ENCODE results near the gene EDARADD. TPM values are rescaled to one million over a fixed set of nuclear protein-coding genes. Genes with fewer than 3 reads are reported as not detected.

Gene EDARADD
- total RNA-seq, 1 donor from 2014 or later = 0.59 TPM

DNA sequence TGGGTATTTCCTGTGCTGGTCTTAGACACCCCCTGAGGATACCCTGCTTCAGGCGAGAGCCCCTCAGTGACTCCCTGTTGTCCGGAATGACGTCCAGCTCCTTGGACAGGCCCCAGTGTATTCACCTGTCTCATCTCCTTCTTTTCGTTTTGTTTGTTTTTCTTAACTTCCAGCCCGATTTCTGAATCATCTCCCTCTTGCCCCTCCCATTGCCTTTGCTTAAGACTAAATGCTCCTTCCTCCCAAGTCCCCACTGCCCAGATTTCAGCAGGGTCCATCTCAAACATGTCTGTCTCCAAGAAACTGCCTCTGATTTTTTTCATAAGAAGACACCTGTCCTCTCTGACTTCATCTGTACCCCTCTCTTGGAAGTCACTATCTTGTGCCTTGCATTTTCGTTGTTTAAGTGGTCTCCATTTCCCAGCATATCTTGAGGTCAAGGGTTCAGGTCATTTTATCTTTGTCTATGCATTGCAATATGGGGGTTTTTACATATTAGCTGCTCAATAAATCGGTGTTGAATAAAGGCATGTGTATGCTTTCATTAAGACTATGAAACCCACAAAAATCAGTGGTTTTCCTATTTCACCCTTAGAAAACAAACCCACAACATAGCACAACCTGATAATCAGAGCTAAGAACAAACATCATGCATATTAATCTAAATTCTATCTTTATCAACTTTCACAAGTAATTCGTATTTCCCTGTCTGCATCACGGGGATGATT, 71.3 kb downstream of the EDARADD start:
- H3K4me3 Mint-ChIP-seq (ENCODE audit: unreplicated experiment) = no peak overlapping the region
- H3K4me1 Mint-ChIP-seq (ENCODE audit: unreplicated experiment) = peaks cover 2% of the 10 kb centered on the region
- no peak overlapping the region for H3K27ac Mint-ChIP-seq (ENCODE audit: unreplicated experiment)

DNA sequence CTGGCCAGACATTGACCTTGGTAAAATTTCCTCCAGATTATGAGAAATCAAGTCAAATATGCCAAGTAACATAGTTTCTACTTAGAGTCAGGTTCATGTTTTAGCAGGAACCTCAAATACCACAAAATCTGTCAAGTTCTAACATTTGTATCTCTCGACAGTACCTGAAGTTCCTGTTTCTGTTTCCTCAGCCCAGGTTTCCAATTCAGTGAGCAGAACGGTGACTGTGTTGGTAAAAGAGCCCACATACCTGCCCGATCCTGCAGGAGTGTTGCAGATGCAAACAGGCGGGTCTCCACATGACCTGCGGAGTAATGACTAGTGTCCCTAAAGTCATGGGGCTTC, 71.8 kb downstream of the EDARADD start:
- no peak overlapping the region for H3K27ac Mint-ChIP-seq (ENCODE audit: unreplicated experiment)
- H3K4me3 Mint-ChIP-seq (ENCODE audit: unreplicated experiment) = no peak overlapping the region
- peaks cover 2% of the 10 kb centered on the region for H3K4me1 Mint-ChIP-seq (ENCODE audit: unreplicated experiment)
- no peaks in the 10 kb centered on the region for H3K36me3 Mint-ChIP-seq (ENCODE audit: unreplicated experiment)
- TF ChIP-seq, protein P1, sequence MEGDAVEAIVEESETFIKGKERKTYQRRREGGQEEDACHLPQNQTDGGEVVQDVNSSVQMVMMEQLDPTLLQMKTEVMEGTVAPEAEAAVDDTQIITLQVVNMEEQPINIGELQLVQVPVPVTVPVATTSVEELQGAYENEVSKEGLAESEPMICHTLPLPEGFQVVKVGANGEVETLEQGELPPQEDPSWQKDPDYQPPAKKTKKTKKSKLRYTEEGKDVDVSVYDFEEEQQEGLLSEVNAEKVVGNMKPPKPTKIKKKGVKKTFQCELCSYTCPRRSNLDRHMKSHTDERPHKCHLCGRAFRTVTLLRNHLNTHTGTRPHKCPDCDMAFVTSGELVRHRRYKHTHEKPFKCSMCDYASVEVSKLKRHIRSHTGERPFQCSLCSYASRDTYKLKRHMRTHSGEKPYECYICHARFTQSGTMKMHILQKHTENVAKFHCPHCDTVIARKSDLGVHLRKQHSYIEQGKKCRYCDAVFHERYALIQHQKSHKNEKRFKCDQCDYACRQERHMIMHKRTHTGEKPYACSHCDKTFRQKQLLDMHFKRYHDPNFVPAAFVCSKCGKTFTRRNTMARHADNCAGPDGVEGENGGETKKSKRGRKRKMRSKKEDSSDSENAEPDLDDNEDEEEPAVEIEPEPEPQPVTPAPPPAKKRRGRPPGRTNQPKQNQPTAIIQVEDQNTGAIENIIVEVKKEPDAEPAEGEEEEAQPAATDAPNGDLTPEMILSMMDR (IDR thresholded peaks at IDR 0.05) = no peak
- DNase-seq (ENCODE audit: extremely low spot score, unreplicated experiment) = no peak
- no peaks in the 10 kb centered on the region for H3K9me3 Mint-ChIP-seq (ENCODE audit: unreplicated experiment)
- peaks cover 1% of the 10 kb centered on the region for H3K27me3 Mint-ChIP-seq (ENCODE audit: unreplicated experiment)

More for the DNA sequence above, 71.3 kb downstream of the EDARADD start:
- TF ChIP-seq, protein P1 (IDR thresholded peaks at IDR 0.05) = no peak
- Mint-ChIP-seq H3K36me3 (ENCODE audit: unreplicated experiment) (no peaks in the 10 kb centered on the region), H3K9me3 (ENCODE audit: unreplicated experiment) (no peaks in the 10 kb centered on the region), H3K27me3 (ENCODE audit: unreplicated experiment) (no peaks in the 10 kb centered on the region)
- no peak for DNase-seq (ENCODE audit: extremely low spot score, unreplicated experiment)

DNA sequence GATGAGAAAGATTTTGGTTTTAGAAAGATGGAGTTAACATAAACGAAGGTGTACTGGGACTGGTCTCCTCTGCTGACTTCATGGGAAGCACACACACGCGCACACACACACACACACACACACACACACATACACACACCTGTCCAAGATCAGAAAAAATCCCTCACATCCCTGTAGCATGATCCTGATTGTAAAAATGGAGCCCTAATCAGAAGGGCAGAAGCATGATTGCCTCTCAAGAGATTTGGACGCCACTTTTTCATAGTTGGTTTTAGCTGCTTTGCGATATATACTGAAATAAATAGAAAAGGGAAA, 73.2 kb downstream of the EDARADD start:
- H3K4me3 Mint-ChIP-seq (ENCODE audit: unreplicated experiment) = no peak overlapping the region
- no peaks in the 10 kb centered on the region for H3K9me3 Mint-ChIP-seq (ENCODE audit: unreplicated experiment)
- H3K27ac Mint-ChIP-seq (ENCODE audit: unreplicated experiment) = no peak overlapping the region
- H3K4me1 Mint-ChIP-seq (ENCODE audit: unreplicated experiment) = peaks cover 2% of the 10 kb centered on the region
- H3K27me3 Mint-ChIP-seq (ENCODE audit: unreplicated experiment) = peaks cover 12% of the 10 kb centered on the region
- DNase-seq (ENCODE audit: extremely low spot score, unreplicated experiment) = no peak
- TF ChIP-seq, protein P1 (IDR thresholded peaks at IDR 0.05) = no peak
- no peaks in the 10 kb centered on the region for H3K36me3 Mint-ChIP-seq (ENCODE audit: unreplicated experiment)

DNA sequence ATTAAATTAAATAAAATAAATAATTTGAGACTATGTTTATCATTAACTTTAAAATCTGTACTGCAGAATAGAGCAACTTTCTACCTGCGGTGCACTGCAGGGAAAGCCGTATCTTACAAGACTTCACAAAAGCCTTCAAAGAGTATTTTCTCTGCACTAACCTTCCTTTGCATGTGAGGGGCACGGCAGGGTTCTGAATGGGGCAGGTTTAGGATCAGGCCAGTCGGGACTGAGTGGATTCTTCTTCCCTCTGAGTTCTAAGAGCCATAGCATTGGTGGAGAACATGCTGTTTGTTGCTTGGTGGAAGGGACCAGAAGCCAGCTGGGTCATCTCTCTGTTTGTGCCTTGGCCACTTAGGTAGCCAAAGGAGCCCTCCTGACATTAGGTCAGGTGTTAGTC, 74.5 kb downstream of the EDARADD start:
- no peaks in the 10 kb centered on the region for H3K36me3 Mint-ChIP-seq (ENCODE audit: unreplicated experiment)
- no peaks in the 10 kb centered on the region for H3K9me3 Mint-ChIP-seq (ENCODE audit: unreplicated experiment)
- no peak overlapping the region for H3K4me3 Mint-ChIP-seq (ENCODE audit: unreplicated experiment)
- peaks cover 2% of the 10 kb centered on the region for H3K4me1 Mint-ChIP-seq (ENCODE audit: unreplicated experiment)
- TF ChIP-seq, protein P1 (IDR thresholded peaks at IDR 0.05) = no peak
- H3K27me3 Mint-ChIP-seq (ENCODE audit: unreplicated experiment) = peaks cover 21% of the 10 kb centered on the region
- DNase-seq (ENCODE audit: extremely low spot score, unreplicated experiment) = no peak
- no peak overlapping the region for H3K27ac Mint-ChIP-seq (ENCODE audit: unreplicated experiment)

DNA sequence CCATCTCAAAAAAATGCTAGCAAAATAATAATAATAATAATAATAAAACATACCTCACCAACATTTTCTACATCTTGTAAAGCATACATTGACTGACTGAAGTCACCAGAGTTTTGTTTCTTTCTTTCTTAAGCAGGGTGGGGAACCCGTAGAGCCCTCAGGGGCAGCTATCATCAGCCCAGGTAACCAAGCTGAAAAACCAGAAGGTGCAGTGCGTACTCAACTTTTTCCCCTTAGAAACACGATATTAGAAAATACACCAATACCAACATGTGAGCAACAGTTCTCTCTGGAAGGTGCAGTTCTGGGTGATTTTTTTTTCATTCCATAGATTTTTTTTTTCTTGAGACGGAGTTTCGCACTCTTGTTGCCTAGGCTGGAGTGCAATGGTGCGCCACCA, 75.4 kb downstream of the EDARADD start:
- TF ChIP-seq, protein P1 (IDR thresholded peaks at IDR 0.05) = no peak
- Mint-ChIP-seq H3K9me3 (ENCODE audit: unreplicated experiment) (no peaks in the 10 kb centered on the region), H3K4me1 (ENCODE audit: unreplicated experiment) (peaks cover 2% of the 10 kb centered on the region), H3K36me3 (ENCODE audit: unreplicated experiment) (no peaks in the 10 kb centered on the region), H3K4me3 (ENCODE audit: unreplicated experiment) (no peak overlapping the region), H3K27ac (ENCODE audit: unreplicated experiment) (no peak overlapping the region), H3K27me3 (ENCODE audit: unreplicated experiment) (peaks cover 21% of the 10 kb centered on the region)
- DNase-seq (ENCODE audit: extremely low spot score, unreplicated experiment) = no peak

All from osteocyte (in vitro differentiated cells).